Tibial nerve (tissue), 4 donors: Measurements from ENCODE around the gene SORCS3.

Experiments
- CTCF ChIP-seq, 5 experiments: fragments of 200-600 bp in 3 of 5; fragments of 450-650 bp in 2 of 5; sonication (generic) in 3 of 5; IDR thresholded peaks; one replicate each; pipeline ENCODE4 v1.5.1; 2016 to 2019; ENCODE audit warnings: antibody characterized with exemption in 5 of 5, mild to moderate bottlenecking in 3 of 5, moderate library complexity in 2 of 5
- EP300 ChIP-seq, 2 donors: sonication (generic); formaldehyde crosslinking; IDR thresholded peaks; one replicate each; pipeline ENCODE4 v1.6.1; 2017; ENCODE audit warnings: antibody characterized with exemption in 2 of 2, mild to moderate bottlenecking in 1 of 2
- POLR2A ChIP-seq, 2 donors: fragments of 450-650 bp; IDR thresholded peaks; one replicate each; pipeline ENCODE4 v1.6.1; 2017; ENCODE audit warnings: antibody characterized with exemption in 2 of 2, mild to moderate bottlenecking in 2 of 2, moderate library complexity in 2 of 2

- TF ChIP-seq CTCF (IDR thresholded peaks at IDR 0.05) (no peak), EP300 (IDR thresholded peaks at IDR 0.05) (no peak), POLR2A (IDR thresholded peaks at IDR 0.05) (no peak)
Observed at GRCh38 chr10:104631946-104632345, 9.1 kb upstream of the SORCS3 start.
